Chondrocyte (in vitro differentiated cells): ENCODE results near the gene LCN6. TPM values are rescaled to one million over a fixed set of nuclear protein-coding genes. Genes with fewer than 3 reads are reported as not detected.

ENCODE experiments used
- DNase-seq: peaks from one replicate; pipeline ENCODE4 v3.0.0; 2021; ENCODE audit warnings: mixed read lengths, low spot score
- H3K27ac Mint-ChIP-seq: one replicate; pipeline ENCODE4 v1.8.0; 2021; ENCODE audit warnings: mild to moderate bottlenecking, moderate library complexity, mixed read lengths; ENCODE audit not compliant: unreplicated experiment
- H3K27me3 Mint-ChIP-seq: 2 replicates; pipeline ENCODE4 v1.8.0; 2021; ENCODE audit warnings: low read depth, mixed read lengths
- H3K36me3 Mint-ChIP-seq: 2 replicates; pipeline ENCODE4 v1.8.0; 2021; ENCODE audit warnings: low read depth, mixed read lengths
- H3K4me1 Mint-ChIP-seq: 2 replicates; pipeline ENCODE4 v1.8.0; 2021; ENCODE audit warnings: low read depth, mild to moderate bottlenecking, mixed read lengths
- H3K4me3 Mint-ChIP-seq: one replicate; pipeline ENCODE4 v1.8.0; 2021; ENCODE audit warnings: mild to moderate bottlenecking, moderate library complexity, mixed read lengths; ENCODE audit not compliant: unreplicated experiment
- H3K9me3 Mint-ChIP-seq: 2 replicates; pipeline ENCODE4 v1.8.0; 2021; ENCODE audit warnings: low read depth, mixed read lengths
- total RNA-seq: library from RNA; stranded (reverse); gene quantifications from 3 replicates; pipeline ENCODE4 v1.2.1, GENCODE V29; 2021
- TF ChIP-seq, protein P1 (sequence below): fragments of 200-600 bp; sonication (generic); IDR thresholded peaks from 2 replicates; pipeline ENCODE4 v1.5.0; 2021; ENCODE audit warnings: antibody characterized with exemption, mild to moderate bottlenecking, moderate library complexity

The LCN6 gene
- total RNA-seq, 1 donor from 2014 or later = not detected

DNA sequence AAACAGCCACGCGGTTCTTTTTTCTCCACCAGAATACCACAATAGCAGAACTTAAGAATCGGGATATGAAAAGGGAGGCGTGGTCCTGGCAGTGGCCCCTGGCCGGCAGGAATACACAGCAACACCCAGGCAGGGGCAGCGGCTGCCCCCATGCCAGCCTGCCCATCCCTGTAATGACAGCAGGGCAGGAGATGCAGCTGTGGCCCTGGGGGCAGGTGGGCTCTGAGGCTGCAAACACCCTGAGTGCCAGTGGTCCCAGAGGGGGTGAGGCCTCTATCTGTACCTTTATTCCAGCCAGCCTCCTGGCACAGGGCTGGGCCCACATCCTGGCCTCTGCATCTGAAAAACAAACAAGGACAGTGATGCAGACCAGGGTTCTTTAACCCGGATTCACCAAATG, 23.6 kb downstream of the LCN6 start:
- Mint-ChIP-seq H3K4me1 (peaks cover 48% of the 10 kb centered on the region), H3K9me3 (no peaks in the 10 kb centered on the region), H3K27me3 (no peaks in the 10 kb centered on the region), H3K27ac (no peak overlapping the region), H3K36me3 (peaks cover 21% of the 10 kb centered on the region), H3K4me3 (no peak overlapping the region)
- TF ChIP-seq, protein P1, sequence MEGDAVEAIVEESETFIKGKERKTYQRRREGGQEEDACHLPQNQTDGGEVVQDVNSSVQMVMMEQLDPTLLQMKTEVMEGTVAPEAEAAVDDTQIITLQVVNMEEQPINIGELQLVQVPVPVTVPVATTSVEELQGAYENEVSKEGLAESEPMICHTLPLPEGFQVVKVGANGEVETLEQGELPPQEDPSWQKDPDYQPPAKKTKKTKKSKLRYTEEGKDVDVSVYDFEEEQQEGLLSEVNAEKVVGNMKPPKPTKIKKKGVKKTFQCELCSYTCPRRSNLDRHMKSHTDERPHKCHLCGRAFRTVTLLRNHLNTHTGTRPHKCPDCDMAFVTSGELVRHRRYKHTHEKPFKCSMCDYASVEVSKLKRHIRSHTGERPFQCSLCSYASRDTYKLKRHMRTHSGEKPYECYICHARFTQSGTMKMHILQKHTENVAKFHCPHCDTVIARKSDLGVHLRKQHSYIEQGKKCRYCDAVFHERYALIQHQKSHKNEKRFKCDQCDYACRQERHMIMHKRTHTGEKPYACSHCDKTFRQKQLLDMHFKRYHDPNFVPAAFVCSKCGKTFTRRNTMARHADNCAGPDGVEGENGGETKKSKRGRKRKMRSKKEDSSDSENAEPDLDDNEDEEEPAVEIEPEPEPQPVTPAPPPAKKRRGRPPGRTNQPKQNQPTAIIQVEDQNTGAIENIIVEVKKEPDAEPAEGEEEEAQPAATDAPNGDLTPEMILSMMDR = no peak
- DNase-seq = no peak

DNA sequence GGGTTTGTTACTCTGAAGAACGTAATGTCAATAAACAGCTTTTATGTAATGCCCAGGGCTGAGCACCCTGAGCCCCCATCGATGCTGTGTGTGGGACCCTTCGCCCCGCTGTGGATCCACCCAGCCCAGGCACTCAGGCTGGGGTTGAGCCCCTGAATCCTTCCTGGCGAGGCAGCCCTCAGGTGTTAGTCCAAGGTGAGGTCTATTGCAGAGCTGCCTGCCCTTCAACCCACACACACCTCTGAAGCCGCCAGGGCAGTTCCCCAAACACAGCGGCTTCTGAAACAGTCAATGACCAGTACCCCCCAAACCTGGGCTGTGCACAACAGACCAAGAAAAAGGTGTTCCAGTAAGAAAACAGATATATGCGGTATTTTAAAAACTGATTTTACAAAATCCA, 24.3 kb downstream of the LCN6 start:
- H3K27me3 Mint-ChIP-seq = no peaks in the 10 kb centered on the region
- TF ChIP-seq, protein P1 = no peak
- H3K36me3 Mint-ChIP-seq = peaks cover 21% of the 10 kb centered on the region
- no peaks in the 10 kb centered on the region for H3K9me3 Mint-ChIP-seq
- H3K27ac Mint-ChIP-seq = no peak overlapping the region
- peaks cover 40% of the 10 kb centered on the region for H3K4me1 Mint-ChIP-seq
- H3K4me3 Mint-ChIP-seq = no peak overlapping the region
- DNase-seq = no peak

DNA sequence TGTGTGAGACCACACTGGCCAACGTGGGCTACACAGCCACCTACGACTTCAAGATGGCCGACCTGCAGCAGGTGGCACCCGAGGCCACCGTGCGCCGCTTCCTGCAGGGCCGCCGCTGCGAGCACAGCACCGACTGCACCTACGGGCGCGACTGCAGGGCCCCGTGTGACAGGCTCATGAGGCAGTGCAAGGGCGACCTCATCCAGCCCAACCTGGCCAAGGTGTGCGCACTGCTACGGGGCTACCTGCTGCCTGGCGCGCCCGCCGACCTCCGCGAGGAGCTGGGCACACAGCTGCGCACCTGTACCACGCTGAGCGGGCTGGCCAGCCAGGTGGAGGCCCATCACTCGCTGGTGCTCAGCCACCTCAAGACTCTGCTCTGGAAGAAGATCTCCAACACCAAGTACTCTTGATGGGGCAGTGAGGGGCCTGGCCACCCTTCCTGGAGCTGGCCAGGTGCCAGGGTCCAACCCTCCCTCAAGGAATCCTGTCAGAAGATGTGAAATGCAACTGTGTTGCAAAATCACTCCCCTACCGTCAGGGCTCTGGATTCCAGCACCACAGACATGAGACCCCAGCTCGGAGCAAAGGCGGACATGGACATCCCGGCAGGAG, 24.9 kb downstream of the LCN6 start:
- H3K4me1 Mint-ChIP-seq = peaks cover 40% of the 10 kb centered on the region
- no peaks in the 10 kb centered on the region for H3K27me3 Mint-ChIP-seq
- peak; percentile 92 for DNase-seq
- H3K4me3 Mint-ChIP-seq = no peak overlapping the region
- TF ChIP-seq, protein P1 = no peak
- H3K9me3 Mint-ChIP-seq = no peaks in the 10 kb centered on the region
- peaks cover 21% of the 10 kb centered on the region for H3K36me3 Mint-ChIP-seq
- peak overlapping the region; percentile 22 for H3K27ac Mint-ChIP-seq

DNA sequence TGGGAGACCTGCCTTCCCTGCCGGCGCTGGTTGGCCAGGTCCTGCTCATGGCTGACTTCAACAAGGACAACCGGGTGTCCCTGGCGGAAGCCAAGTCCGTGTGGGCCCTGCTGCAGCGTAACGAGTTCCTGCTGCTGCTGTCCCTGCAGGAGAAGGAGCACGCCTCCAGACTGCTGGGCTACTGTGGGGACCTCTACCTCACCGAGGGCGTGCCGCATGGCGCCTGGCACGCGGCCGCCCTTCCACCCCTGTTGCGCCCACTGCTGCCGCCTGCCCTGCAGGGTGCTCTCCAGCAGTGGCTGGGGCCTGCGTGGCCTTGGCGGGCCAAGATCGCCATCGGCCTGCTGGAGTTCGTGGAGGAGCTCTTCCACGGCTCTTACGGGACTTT, 25.4 kb downstream of the LCN6 start:
- Mint-ChIP-seq H3K36me3 (peaks cover 21% of the 10 kb centered on the region), H3K27me3 (no peaks in the 10 kb centered on the region), H3K4me3 (no peak overlapping the region), H3K4me1 (peaks cover 40% of the 10 kb centered on the region), H3K27ac (no peak overlapping the region), H3K9me3 (no peaks in the 10 kb centered on the region)
- DNase-seq = peak; percentile 89
- TF ChIP-seq, protein P1 = no peak

DNA sequence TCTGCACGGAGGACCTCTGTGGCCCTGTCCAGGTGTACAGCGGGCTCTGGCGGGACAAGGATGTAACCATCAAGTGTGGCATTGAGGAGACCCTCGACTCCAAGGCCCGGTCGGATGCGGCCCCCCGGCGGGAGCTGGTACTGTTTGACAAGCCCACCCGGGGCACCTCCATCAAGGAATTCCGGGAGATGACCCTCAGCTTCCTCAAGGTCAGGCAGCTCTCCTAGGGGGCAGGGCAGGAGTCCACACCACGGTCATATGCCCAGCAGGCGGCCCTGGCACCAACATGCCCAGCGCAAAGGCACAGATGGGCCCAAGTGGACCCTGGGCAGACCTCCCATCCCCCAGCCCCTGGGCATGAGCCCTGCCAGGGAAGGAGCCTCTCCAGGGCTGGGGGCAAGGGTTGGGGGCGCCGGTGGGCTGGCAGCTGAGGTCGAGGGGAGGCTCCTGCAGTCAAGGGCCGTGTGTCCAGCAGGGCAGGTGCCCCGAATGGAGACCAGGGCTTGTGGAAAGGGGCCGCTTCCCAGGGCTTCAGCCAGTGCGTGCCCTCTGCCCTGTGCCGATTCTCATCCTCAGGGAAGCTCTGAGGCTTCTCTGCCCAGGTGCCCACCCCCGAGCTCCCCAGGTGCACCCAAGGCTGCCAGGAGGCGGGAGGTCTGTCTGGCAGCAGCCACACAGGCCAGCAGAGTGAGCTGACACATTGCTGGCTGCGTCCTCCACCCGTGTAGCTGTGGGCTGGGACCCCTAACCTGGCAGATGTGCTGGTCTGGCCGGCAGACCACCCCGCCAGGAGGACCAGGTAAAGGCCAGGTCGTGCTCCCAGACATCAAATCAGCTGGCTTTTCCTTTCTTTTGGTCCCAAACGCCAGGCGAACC, 26.0 kb downstream of the LCN6 start:
- Mint-ChIP-seq H3K27ac (no peak overlapping the region), H3K4me1 (peaks cover 38% of the 10 kb centered on the region), H3K4me3 (no peak overlapping the region), H3K36me3 (peaks cover 21% of the 10 kb centered on the region), H3K27me3 (no peaks in the 10 kb centered on the region), H3K9me3 (no peaks in the 10 kb centered on the region)
- peak; percentile 94 for DNase-seq
- TF ChIP-seq, protein P1 = no peak
